HG03039 (cell line): ENCODE data around the gene PLA2G4D.

Source experiments
- ATAC-seq: cut with Tn5 transposase; IDR thresholded peaks from one replicate; pipeline ENCODE4 v1.9.1; 2021; ENCODE audit warnings: mild to moderate bottlenecking, moderate library complexity; ENCODE audit not compliant: unreplicated experiment

The PLA2G4D gene

GRCh38 chr15:42129364-42129763, 35.0 kb upstream of the PLA2G4D start:
- ATAC-seq = no peak

GRCh38 chr15:42128476-42128875, 34.1 kb upstream of the PLA2G4D start:
- no peak for ATAC-seq

GRCh38 chr15:42123546-42123945, 29.2 kb upstream of the PLA2G4D start:
- ATAC-seq = no peak

GRCh38 chr15:42121682-42122081, 27.3 kb upstream of the PLA2G4D start:
- no peak for ATAC-seq

- ATAC-seq = no peak
These were observed 26.7 kb upstream of the PLA2G4D start for GRCh38 chr15:42121021-42121420.

GRCh38 chr15:42120285-42120684, 25.9 kb upstream of the PLA2G4D start:
- no peak for ATAC-seq

GRCh38 chr15:42119446-42119760, 25.0 kb upstream of the PLA2G4D start:
- ATAC-seq = no peak

- no peak for ATAC-seq
These were observed 24.5 kb upstream of the PLA2G4D start for GRCh38 chr15:42118650-42119445.

- no peak for ATAC-seq
These were observed 17.6 kb upstream of the PLA2G4D start for GRCh38 chr15:42111924-42112323.

GRCh38 chr15:42110367-42110766, 16.0 kb upstream of the PLA2G4D start:
- no peak for ATAC-seq

- ATAC-seq = no peak
These were observed 14.4 kb upstream of the PLA2G4D start for GRCh38 chr15:42108806-42109205.

GRCh38 chr15:42108189-42108588, 13.8 kb upstream of the PLA2G4D start:
- ATAC-seq = no peak

GRCh38 chr15:42107473-42107872, 13.1 kb upstream of the PLA2G4D start:
- ATAC-seq = no peak

GRCh38 chr15:42106288-42106687, 11.9 kb upstream of the PLA2G4D start:
- ATAC-seq = no peak

GRCh38 chr15:42104095-42104891, 9.9 kb upstream of the PLA2G4D start:
- no peak for ATAC-seq

GRCh38 chr15:42102646-42103235, 8.4 kb upstream of the PLA2G4D start:
- ATAC-seq = no peak

GRCh38 chr15:42101861-42102260, 7.5 kb upstream of the PLA2G4D start:
- no peak for ATAC-seq

- ATAC-seq = no peak
These were observed 5.8 kb upstream of the PLA2G4D start for GRCh38 chr15:42100021-42100800.

GRCh38 chr15:42097018-42097417, 2.7 kb upstream of the PLA2G4D start:
- no peak for ATAC-seq

GRCh38 chr15:42093966-42094365, 396 bp downstream of the PLA2G4D start:
- no peak for ATAC-seq
